Astrocyte of the cerebellum (primary cell): ENCODE results near the gene MTHFD2.
"Not testable (repeated sequence)": the region's sequence is repeated elsewhere in the genome, so short reads cannot be mapped to it uniquely, and the experiment has no call there.

ENCODE experiments used
- DNase-seq: peaks from one replicate; pipeline ENCODE4 v3.0.0-alpha.2; 2011; ENCODE audit warnings: low read depth
- H3K4me3 ChIP-seq: 2 replicates; pipeline ENCODE4 v1.5.1; 2011; ENCODE audit warnings: mild to moderate bottlenecking, low read depth, low read length, moderate library complexity
- CTCF ChIP-seq: IDR thresholded peaks from 2 replicates; pipeline ENCODE4 v1.5.1; 2012; ENCODE audit warnings: low read length, low read depth, moderate library complexity, mild to moderate bottlenecking; ENCODE audit errors: missing control alignments
- in situ Hi-C: cut with HindIII; loops from 2 replicates; pipeline ENCODE4 v1.10.0; 2017; ENCODE audit warnings: low sequenced_read_pairs

The MTHFD2 gene

GRCh38 chr2:74201596-74201995 lies 3.2 kb downstream of the MTHFD2 start:
- DNase-seq = no peak
- in situ Hi-C loops = no loop called here
- H3K4me3 ChIP-seq = no peak overlapping the region
- TF ChIP-seq CTCF = no peak

GRCh38 chr2:74204436-74204835 lies 6.0 kb downstream of the MTHFD2 start:
- TF ChIP-seq CTCF = no peak
- H3K4me3 ChIP-seq = no peak overlapping the region
- DNase-seq = no peak
- in situ Hi-C loops = no loop called here

- in situ Hi-C loops = no loop called here
- no peak for DNase-seq
- H3K4me3 ChIP-seq = no peak overlapping the region
These were observed 6.7 kb downstream of the MTHFD2 start for GRCh38 chr2:74205113-74205512.

GRCh38 chr2:74205596-74205995 lies 7.2 kb downstream of the MTHFD2 start:
- in situ Hi-C loops = no loop called here
- no peak overlapping the region for H3K4me3 ChIP-seq

More at GRCh38 chr2:74205113-74205512, 6.7 kb downstream of the MTHFD2 start:
- no peak for TF ChIP-seq CTCF

GRCh38 chr2:74206180-74206688 lies 7.8 kb downstream of the MTHFD2 start:
- no peak for TF ChIP-seq CTCF
- peak; percentile 24 for DNase-seq
- in situ Hi-C loops = no loop called here
- H3K4me3 ChIP-seq = no peak overlapping the region

More at GRCh38 chr2:74205596-74205995, 7.2 kb downstream of the MTHFD2 start:
- no peak for DNase-seq
- no peak for TF ChIP-seq CTCF

GRCh38 chr2:74212702-74213410 lies 14.4 kb downstream of the MTHFD2 start:
- in situ Hi-C loops = loop anchor here (5.0 kb wide), 1 partner anchor 56 kb away; no protein-coding TSS in a partner anchor
- no peak for TF ChIP-seq CTCF
- no peak overlapping the region for H3K4me3 ChIP-seq
- DNase-seq = no peak

- DNase-seq, in situ Hi-C loops, H3K4me3 ChIP-seq: not testable (repeated sequence)
These were observed 17.4 kb downstream of the MTHFD2 start for GRCh38 chr2:74215771-74216170.
